Measurements from ENCODE around the gene FDXR. TPM values are rescaled to one million over a fixed set of nuclear protein-coding genes. Genes with fewer than 3 reads are reported as not detected.

FDXR gene
- total RNA-seq, 1 experiment from 2014 or later, result 22.1 TPM

Other genes starting within 250 kb of the FDXR start
- not detected in 2 replicates for gene CD300E, start 249.3 kb downstream of the FDXR start, total RNA-seq (2014; rRNA removed; shearing (Covaris generic))
- not detected in 2 replicates for gene CD300LF, start 160.1 kb downstream of the FDXR start, total RNA-seq (2014; rRNA removed; shearing (Covaris generic))
- not detected in 2 replicates for gene RAB37, start 135.7 kb downstream of the FDXR start, total RNA-seq (2014; rRNA removed; shearing (Covaris generic))
- 28.2 and 34.0 TPM in 2 replicates for gene NHERF1, start 124.4 kb downstream of the FDXR start, total RNA-seq (2014; rRNA removed; shearing (Covaris generic))
- 25.3 and 35.8 TPM in 2 replicates for gene NAT9, start 96.6 kb downstream of the FDXR start, total RNA-seq (2014; rRNA removed; shearing (Covaris generic))
- 0.12 TPM in 1 of 2 replicates, not detected in the other for gene GRIN2C, start 13.1 kb downstream of the FDXR start, total RNA-seq (2014; rRNA removed; shearing (Covaris generic))
- gene FADS6, start 20.6 kb upstream of the FDXR start, total RNA-seq (2014; rRNA removed; shearing (Covaris generic)), result not detected in 2 replicates
- gene USH1G, start 50.3 kb upstream of the FDXR start, total RNA-seq (2014; rRNA removed; shearing (Covaris generic)), result 0.54 TPM in 1 of 2 replicates, not detected in the other
- not detected in 2 replicates for gene OTOP2, start 51.3 kb upstream of the FDXR start, total RNA-seq (2014; rRNA removed; shearing (Covaris generic))
- gene OTOP3, start 62.9 kb upstream of the FDXR start, total RNA-seq (2014; rRNA removed; shearing (Covaris generic)), result not detected in 2 replicates
- 0.15 TPM in 1 of 2 replicates, not detected in the other for gene HID1, start 99.8 kb upstream of the FDXR start, total RNA-seq (2014; rRNA removed; shearing (Covaris generic))
- gene CDR2L, start 114.6 kb upstream of the FDXR start, total RNA-seq (2014; rRNA removed; shearing (Covaris generic)), result 3.3 and 5.8 TPM in 2 replicates
- gene MRPL58, start 139.7 kb upstream of the FDXR start, total RNA-seq (2014; rRNA removed; shearing (Covaris generic)), result 89.4 and 107 TPM in 2 replicates
- gene ATP5PD, start 174.0 kb upstream of the FDXR start, total RNA-seq (2014; rRNA removed; shearing (Covaris generic)), result 595 and 655 TPM in 2 replicates
- 14.3 and 16.5 TPM in 2 replicates for gene KCTD2, start 174.2 kb upstream of the FDXR start, total RNA-seq (2014; rRNA removed; shearing (Covaris generic))
- gene SLC16A5, start 215.0 kb upstream of the FDXR start, total RNA-seq (2014; rRNA removed; shearing (Covaris generic)), result not detected in 2 replicates
- gene ARMC7, start 237.0 kb upstream of the FDXR start, total RNA-seq (2014; rRNA removed; shearing (Covaris generic)), result 4.0 and 5.2 TPM in 2 replicates

All from H4 (cell line).